Fibroblast of peridontal ligament (primary cell): ENCODE measurements around the gene ARID1B.
"Not testable (repeated sequence)": the region's sequence is repeated elsewhere in the genome, so short reads cannot be mapped to it uniquely, and the experiment has no call there.

Experiments
- DNase-seq: peaks from one replicate; pipeline ENCODE4 v3.0.0-alpha.2; 2010; ENCODE audit errors: extremely low read depth

ARID1B gene

DNA sequence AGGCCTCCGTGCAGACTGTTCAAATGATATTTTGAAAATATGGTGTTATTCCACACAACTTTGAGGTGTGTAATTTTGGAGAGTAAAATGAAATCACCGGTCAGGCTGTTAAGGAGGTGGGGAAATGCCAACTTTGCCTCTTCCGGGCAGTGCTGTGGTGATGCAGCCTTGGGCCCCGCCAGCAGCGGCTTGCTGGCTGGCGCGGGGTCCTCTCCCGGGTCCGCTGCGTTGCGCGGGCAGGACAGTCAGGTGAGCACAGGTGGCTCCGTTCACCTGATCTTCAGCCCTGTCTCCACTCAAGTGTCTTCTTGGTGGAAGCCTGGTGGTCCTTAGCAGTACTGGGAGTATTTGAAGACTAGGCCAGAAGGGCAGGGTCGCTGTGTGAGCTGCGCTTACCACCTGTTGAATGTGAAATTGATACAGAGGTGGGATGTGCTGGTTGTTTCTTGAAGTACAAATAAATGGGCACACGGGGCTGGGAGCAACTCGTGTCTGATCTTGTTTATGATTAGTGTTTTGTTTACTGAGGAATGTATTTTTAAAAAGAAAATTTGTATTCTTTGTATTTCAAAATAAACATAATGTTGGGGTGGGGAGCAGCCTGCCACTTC lies 184.2 kb downstream of the ARID1B start:
- DNase-seq, result no peak

GRCh38 chr6:156963712-156964700 lies 186.8 kb downstream of the ARID1B start:
- peak; percentile 70 for DNase-seq

- no peak for DNase-seq
Observed at GRCh38 chr6:156967852-156968251, 190.7 kb downstream of the ARID1B start.

DNA sequence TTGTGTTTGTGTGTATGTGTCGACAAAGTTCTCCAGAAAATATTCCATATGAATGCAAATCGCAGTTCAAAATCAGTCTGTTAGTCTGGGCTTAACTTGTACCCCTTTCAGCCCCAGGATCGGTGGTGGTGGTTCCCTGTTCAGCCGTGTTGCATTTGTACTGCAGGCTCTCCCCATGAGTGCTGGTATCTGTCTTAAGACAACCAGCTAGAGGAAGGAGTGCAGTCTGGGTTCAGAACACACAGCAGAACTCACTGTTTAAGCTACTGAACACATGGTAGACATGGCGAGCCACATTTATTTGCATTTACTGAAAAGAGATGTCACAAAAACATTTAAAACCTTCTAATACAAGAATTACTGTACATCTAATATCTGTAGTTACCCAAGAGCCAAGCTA lies 192.1 kb downstream of the ARID1B start:
- no peak for DNase-seq

DNA sequence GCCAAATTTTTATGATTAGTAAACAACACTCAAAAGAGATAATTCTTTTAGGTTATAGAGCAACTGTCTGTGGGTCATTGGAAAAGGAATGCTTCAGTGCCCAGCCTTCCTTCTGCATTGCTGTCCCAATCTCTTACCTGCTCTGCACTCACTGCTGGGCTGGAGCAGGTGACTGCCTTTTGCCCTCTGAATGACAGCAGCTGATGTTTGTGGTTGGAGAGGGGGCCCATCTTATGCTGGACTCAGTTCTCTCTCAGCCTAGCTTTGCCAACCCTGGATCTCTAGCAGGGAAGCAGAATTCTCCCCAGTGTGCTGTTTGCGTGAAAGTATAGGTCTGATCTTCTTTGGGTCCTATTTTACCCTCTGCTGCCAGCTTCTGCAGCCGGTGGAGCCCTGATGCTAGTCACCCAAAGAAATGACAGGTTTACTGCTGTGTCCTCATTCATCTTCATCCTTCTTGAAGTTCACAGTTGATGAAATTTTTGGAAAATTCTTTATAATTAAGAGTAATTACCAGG lies 193.5 kb downstream of the ARID1B start:
- DNase-seq, result no peak

DNA sequence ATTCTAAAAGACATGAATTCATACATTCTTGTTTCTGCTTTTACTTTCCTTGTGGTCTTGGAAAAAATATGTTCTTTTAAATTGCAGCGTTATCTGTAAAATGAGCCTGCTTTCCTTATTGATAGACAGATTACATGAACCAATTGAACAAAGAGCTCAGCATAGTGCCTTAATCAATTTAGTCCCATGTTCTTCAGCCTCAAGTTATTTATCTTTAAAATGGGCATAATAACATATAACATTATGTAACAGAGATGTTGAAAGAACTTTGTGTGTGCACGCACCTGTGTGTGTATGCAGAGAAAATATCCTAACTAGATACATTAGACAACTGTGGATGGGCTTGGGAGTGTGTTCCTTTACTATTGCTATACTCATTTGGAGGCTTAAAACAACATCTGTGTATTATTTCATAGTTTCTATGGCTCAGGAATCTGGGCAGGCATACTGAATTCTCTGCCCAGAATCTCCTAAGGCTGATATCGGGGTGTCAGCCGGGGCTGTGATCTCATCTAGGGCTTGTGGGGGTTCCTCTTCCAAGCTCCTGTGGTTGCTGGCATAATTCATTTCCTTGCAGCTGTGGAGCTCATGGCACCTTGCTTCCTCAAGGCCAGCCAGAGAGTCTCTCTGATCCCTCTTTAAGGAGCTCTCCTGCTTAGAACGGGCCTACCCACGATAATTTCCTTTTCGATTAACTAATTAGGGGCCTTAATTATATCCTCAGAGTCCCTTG lies 194.1 kb downstream of the ARID1B start:
- DNase-seq, result no peak

DNA sequence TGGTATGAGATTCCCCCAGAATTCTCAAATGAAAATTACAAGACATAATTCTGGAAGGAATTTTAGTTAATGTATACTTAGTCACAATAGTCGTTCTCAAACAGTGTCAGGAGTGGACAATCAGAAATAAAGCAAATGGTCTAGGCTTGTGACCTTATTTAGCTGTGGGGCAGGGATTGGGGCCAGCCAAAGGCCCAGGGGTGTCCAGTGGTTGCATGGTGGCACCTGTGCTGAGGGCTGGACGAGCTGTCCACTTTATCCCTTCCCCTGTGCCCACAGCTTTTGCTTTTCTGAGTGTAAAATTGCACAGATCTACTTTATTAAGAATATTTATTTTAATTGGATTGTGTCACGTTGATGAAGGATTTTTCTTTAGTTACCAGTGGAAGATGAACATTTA lies 195.0 kb downstream of the ARID1B start:
- DNase-seq, result no peak

GRCh38 chr6:156974830-156975261 lies 197.7 kb downstream of the ARID1B start:
- DNase-seq, result no peak

- no peak for DNase-seq
Observed at GRCh38 chr6:156975414-156975813, 198.2 kb downstream of the ARID1B start.

GRCh38 chr6:156976216-156977127 lies 199.3 kb downstream of the ARID1B start:
- no peak for DNase-seq

DNA sequence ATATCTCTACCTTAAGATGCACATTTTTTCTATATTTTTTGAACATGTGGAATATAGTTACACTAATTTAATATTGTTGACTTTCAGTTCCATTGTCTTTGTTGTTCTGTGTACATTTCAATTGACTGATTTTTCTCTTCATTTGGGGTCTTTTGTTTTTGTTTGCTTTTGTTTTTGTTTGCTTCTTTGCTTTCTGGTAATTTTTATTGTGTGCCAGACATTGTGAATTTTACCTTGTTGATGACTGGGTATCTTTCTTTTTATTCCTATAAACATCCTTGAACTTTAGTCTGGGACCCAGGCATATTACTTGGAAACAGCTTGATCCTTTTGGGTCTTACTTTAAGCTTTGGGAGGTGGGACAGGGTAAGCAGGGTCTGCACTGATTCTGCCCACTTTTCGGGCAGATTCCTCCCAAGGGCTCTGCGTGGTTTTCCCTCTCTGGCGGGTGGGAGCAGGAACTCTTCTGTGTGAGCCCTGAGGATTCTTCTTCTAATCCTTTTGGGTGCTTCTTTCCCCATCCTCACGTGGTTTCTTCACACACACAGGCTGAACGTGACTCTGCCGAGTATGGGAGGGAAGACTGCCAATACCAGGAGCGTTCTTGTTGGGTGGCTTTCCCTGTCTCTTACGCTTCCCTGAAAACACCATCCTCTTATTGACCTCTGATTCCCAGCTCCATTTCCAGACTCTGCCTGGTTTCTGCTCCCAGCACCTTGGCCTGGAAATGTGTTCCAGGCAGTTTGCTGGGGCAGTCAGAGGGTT lies 200.5 kb downstream of the ARID1B start:
- DNase-seq, result no peak

GRCh38 chr6:156978948-156979347 lies 201.8 kb downstream of the ARID1B start:
- no peak for DNase-seq

GRCh38 chr6:156980515-156980914 lies 203.3 kb downstream of the ARID1B start:
- no peak for DNase-seq

DNA sequence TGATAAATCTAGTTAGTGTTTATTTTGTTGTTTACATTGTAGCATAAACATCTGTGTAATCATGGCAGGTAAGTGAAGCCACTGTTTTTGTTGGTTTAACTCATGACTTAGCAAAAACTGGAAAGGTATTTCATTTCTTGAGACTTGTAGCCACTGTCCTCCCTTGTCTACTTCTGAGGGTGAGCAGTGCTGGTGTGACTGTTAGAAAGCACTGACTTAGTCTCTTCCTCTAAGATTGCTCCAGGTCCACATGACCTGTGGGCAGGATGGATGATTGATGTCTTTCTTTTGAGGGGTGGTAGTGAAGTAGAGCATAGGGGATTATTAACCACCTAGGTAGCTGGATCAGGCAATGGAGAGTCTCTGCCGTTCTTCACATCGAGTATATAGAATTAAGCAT lies 203.8 kb downstream of the ARID1B start:
- no peak for DNase-seq

GRCh38 chr6:156982168-156982567 lies 205.0 kb downstream of the ARID1B start:
- no peak for DNase-seq

- DNase-seq, result not testable (repeated sequence)
Observed at GRCh38 chr6:156982864-156983263, 205.7 kb downstream of the ARID1B start.

GRCh38 chr6:156984178-156984738 lies 207.1 kb downstream of the ARID1B start:
- no peak for DNase-seq

- DNase-seq, result no peak
Observed at GRCh38 chr6:156985309-156985708, 208.1 kb downstream of the ARID1B start.

DNA sequence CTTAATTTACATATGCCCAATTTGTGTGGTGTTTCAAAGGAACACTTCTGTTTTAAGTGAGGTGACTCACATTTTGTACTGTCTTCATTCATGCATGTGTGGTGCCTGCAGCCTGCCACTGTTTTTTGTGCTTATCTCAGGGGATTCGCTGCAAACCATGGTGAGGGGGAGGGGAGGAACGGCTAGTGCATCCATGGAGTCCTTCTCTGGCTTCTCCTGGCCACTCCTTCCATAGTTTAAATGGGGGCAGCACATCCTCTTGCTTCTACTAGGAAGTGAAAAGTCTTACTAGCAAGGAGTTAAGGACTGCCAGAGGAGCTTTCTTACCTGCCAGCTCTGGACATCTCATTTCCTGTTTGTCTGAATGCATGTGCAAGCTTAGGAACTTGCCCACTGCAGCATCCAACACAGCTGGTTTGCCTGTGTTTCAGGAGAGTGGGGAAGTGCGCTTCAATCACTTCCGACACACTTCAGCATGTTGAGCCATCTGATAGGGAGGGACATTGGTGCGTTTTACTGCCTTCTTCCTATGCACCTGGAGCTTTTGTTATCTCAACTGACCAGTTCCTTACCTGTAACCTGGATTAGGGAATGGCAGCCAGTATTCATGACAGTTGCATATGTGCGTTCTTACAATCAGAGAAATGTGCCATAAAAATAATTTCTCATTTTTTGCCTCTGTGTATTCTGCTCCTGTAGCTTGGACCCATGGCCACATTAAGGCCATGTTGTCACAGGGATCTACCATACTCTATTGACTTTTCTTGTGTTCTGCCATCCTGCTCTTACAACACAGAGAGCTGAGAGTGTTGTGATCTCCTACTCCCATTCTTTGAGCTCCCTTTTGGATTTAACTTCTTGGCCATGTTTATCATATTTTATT lies 211.3 kb downstream of the ARID1B start:
- no peak for DNase-seq
